Stimulated activated memory B cell treated with anti-CD40 and anti-IgM and Interleukin-4, amounts not matched to agents 10 μg/mL and 1 μg/mL and 100 μg/mL, for 72 hours (primary cell): Measurements from ENCODE around the gene HELZ2.
"Not testable (repeated sequence)": the region's sequence is repeated elsewhere in the genome, so short reads cannot be mapped to it uniquely, and the experiment has no call there.

Source experiments
- ATAC-seq: fragments of 150-1000 bp; cut with Tn5 transposase; 2 replicates; pipeline ENCODE4 v1.10.0; 2021
- H3K27ac Mint-ChIP-seq: one replicate; pipeline ENCODE4 v1.8.0; 2022; ENCODE audit warnings: mild to moderate bottlenecking, mixed read lengths
- H3K27me3 Mint-ChIP-seq: one replicate; pipeline ENCODE4 v1.8.0; 2022; ENCODE audit warnings: mixed read lengths
- H3K36me3 Mint-ChIP-seq: one replicate; pipeline ENCODE4 v1.8.0; 2022; ENCODE audit warnings: mixed read lengths
- H3K4me1 Mint-ChIP-seq: one replicate; pipeline ENCODE4 v1.8.0; 2022; ENCODE audit warnings: mixed read lengths
- H3K4me3 Mint-ChIP-seq: one replicate; pipeline ENCODE4 v1.8.0; 2022; ENCODE audit warnings: mild to moderate bottlenecking, moderate library complexity, mixed read lengths
- H3K9me3 Mint-ChIP-seq: one replicate; pipeline ENCODE4 v1.8.0; 2022; ENCODE audit warnings: mixed read lengths

HELZ2 gene

GRCh38 chr20:63565699-63566335 is 8.2 kb downstream of the HELZ2 start:
- H3K36me3 Mint-ChIP-seq, result peaks cover 12% of the 10 kb centered on the region
- no peak for ATAC-seq
- H3K4me1 Mint-ChIP-seq, result peaks cover 34% of the 10 kb centered on the region
- H3K9me3 Mint-ChIP-seq, result no peaks in the 10 kb centered on the region
- H3K27me3 Mint-ChIP-seq, result no peaks in the 10 kb centered on the region
- no peak overlapping the region for H3K27ac Mint-ChIP-seq
- H3K4me3 Mint-ChIP-seq, result no peak overlapping the region

GRCh38 chr20:63565021-63565698 is 8.9 kb downstream of the HELZ2 start:
- H3K4me1 Mint-ChIP-seq, result peaks cover 34% of the 10 kb centered on the region
- no peaks in the 10 kb centered on the region for H3K27me3 Mint-ChIP-seq
- no peak overlapping the region for H3K4me3 Mint-ChIP-seq
- ATAC-seq, result no peak
- no peaks in the 10 kb centered on the region for H3K9me3 Mint-ChIP-seq
- H3K27ac Mint-ChIP-seq, result no peak overlapping the region
- H3K36me3 Mint-ChIP-seq, result peaks cover 18% of the 10 kb centered on the region

- no peak for ATAC-seq
- peaks cover 25% of the 10 kb centered on the region for H3K4me1 Mint-ChIP-seq
- no peaks in the 10 kb centered on the region for H3K27me3 Mint-ChIP-seq
- H3K36me3 Mint-ChIP-seq, result peaks cover 23% of the 10 kb centered on the region
- H3K27ac Mint-ChIP-seq, result no peak overlapping the region
- no peak overlapping the region for H3K4me3 Mint-ChIP-seq
- peaks cover under 1% of the 10 kb centered on the region for H3K9me3 Mint-ChIP-seq
Observed at GRCh38 chr20:63564036-63564810, 9.8 kb downstream of the HELZ2 start.

- Mint-ChIP-seq H3K4me3 (no peak overlapping the region), H3K27ac (no peak overlapping the region), H3K9me3 (peaks cover 3% of the 10 kb centered on the region), H3K4me1 (peaks cover 16% of the 10 kb centered on the region), H3K36me3 (peaks cover 30% of the 10 kb centered on the region), H3K27me3 (no peaks in the 10 kb centered on the region)
- ATAC-seq, result no peak
Observed at GRCh38 chr20:63563225-63563935, 10.7 kb downstream of the HELZ2 start.

- H3K9me3 Mint-ChIP-seq, result peaks cover 3% of the 10 kb centered on the region
- ATAC-seq, result peak; percentile 17
- peaks cover 9% of the 10 kb centered on the region for H3K4me1 Mint-ChIP-seq
- no peaks in the 10 kb centered on the region for H3K27me3 Mint-ChIP-seq
- H3K27ac Mint-ChIP-seq, result no peak overlapping the region
- H3K4me3 Mint-ChIP-seq, result no peak overlapping the region
- H3K36me3 Mint-ChIP-seq, result peaks cover 30% of the 10 kb centered on the region
Observed at GRCh38 chr20:63562461-63563224, 11.4 kb downstream of the HELZ2 start.

- no peak overlapping the region for H3K4me3 Mint-ChIP-seq
- peaks cover 3% of the 10 kb centered on the region for H3K9me3 Mint-ChIP-seq
- no peaks in the 10 kb centered on the region for H3K27me3 Mint-ChIP-seq
- no peak overlapping the region for H3K27ac Mint-ChIP-seq
- peaks cover under 1% of the 10 kb centered on the region for H3K4me1 Mint-ChIP-seq
- H3K36me3 Mint-ChIP-seq, result peaks cover 30% of the 10 kb centered on the region
- ATAC-seq, result no peak
Observed at GRCh38 chr20:63561624-63562396, 12.2 kb downstream of the HELZ2 start.

- no peak for ATAC-seq
- Mint-ChIP-seq H3K4me1 (no peaks in the 10 kb centered on the region), H3K9me3 (peaks cover 3% of the 10 kb centered on the region)
Observed at GRCh38 chr20:63560856-63561609, 13.0 kb downstream of the HELZ2 start.

GRCh38 chr20:63560333-63560805 is 13.7 kb downstream of the HELZ2 start:
- Mint-ChIP-seq H3K4me1 (peaks cover 2% of the 10 kb centered on the region), H3K9me3 (peaks cover 3% of the 10 kb centered on the region), H3K27ac (no peak overlapping the region), H3K36me3 (peaks cover 25% of the 10 kb centered on the region), H3K27me3 (no peaks in the 10 kb centered on the region), H3K4me3 (no peak overlapping the region)
- ATAC-seq, result no peak

More at GRCh38 chr20:63560856-63561609, 13.0 kb downstream of the HELZ2 start:
- H3K27me3 Mint-ChIP-seq, result no peaks in the 10 kb centered on the region
- no peak overlapping the region for H3K4me3 Mint-ChIP-seq
- peaks cover 30% of the 10 kb centered on the region for H3K36me3 Mint-ChIP-seq
- H3K27ac Mint-ChIP-seq, result no peak overlapping the region

- not testable (repeated sequence) for H3K4me3 Mint-ChIP-seq, H3K9me3 Mint-ChIP-seq, H3K4me1 Mint-ChIP-seq, ATAC-seq, H3K27me3 Mint-ChIP-seq
- Mint-ChIP-seq H3K27ac (peak overlapping the region; percentile 48), H3K36me3 (peaks cover 23% of the 10 kb centered on the region)
Observed at GRCh38 chr20:63559485-63560332, 14.3 kb downstream of the HELZ2 start.

GRCh38 chr20:63558804-63559484 is 15.1 kb downstream of the HELZ2 start:
- Mint-ChIP-seq H3K27ac (peak overlapping the region; percentile 48), H3K27me3 (no peaks in the 10 kb centered on the region), H3K36me3 (peaks cover 23% of the 10 kb centered on the region), H3K4me1 (peaks cover 15% of the 10 kb centered on the region), H3K4me3 (no peak overlapping the region), H3K9me3 (peaks cover 3% of the 10 kb centered on the region)
- no peak for ATAC-seq

- no peak overlapping the region for H3K27ac Mint-ChIP-seq
Observed at GRCh38 chr20:63557481-63557891, 16.6 kb downstream of the HELZ2 start.

GRCh38 chr20:63556873-63557478 is 17.1 kb downstream of the HELZ2 start:
- no peak overlapping the region for H3K4me3 Mint-ChIP-seq
- peaks cover 23% of the 10 kb centered on the region for H3K36me3 Mint-ChIP-seq
- H3K27ac Mint-ChIP-seq, result no peak overlapping the region
- H3K4me1 Mint-ChIP-seq, result peaks cover 29% of the 10 kb centered on the region
- no peak for ATAC-seq
- peaks cover 3% of the 10 kb centered on the region for H3K9me3 Mint-ChIP-seq
- no peaks in the 10 kb centered on the region for H3K27me3 Mint-ChIP-seq

More at GRCh38 chr20:63557481-63557891, 16.6 kb downstream of the HELZ2 start:
- H3K27me3 Mint-ChIP-seq, result no peaks in the 10 kb centered on the region
- H3K4me1 Mint-ChIP-seq, result peaks cover 24% of the 10 kb centered on the region
- no peak for ATAC-seq
- peaks cover 3% of the 10 kb centered on the region for H3K9me3 Mint-ChIP-seq
- H3K36me3 Mint-ChIP-seq, result peaks cover 23% of the 10 kb centered on the region
- H3K4me3 Mint-ChIP-seq, result no peak overlapping the region
